Measurements from ENCODE around the gene C1orf87.

The C1orf87 gene

GRCh38 chr1:60073605-60074278, at the start of gene C1orf87:
TSS of gene C1orf87 (minus strand) at chr1:60073770. CDS start at chr1:60072643, 1,127 bp downstream.
- DNase-seq: no peak

DNA sequence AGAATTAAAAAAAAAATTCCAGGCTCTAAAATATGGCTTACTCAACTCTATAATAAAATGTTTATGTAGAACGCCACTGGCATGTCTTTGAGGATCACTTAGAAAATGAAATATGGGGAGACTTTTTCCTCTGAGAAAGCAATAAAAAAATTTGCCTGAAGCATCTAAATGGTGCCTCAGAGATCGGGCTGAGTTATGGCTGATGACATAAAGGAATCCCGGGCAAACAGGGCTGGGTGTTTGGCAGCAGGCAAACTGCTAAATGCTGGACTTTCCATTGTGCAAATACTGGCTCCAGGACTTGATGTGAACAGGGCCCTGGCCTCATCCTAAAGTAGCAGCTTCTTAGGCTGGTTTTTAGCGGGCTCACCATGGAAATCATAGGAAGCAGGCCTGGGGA, 44.5 kb upstream of the C1orf87 start:
- no peak for DNase-seq

DNA sequence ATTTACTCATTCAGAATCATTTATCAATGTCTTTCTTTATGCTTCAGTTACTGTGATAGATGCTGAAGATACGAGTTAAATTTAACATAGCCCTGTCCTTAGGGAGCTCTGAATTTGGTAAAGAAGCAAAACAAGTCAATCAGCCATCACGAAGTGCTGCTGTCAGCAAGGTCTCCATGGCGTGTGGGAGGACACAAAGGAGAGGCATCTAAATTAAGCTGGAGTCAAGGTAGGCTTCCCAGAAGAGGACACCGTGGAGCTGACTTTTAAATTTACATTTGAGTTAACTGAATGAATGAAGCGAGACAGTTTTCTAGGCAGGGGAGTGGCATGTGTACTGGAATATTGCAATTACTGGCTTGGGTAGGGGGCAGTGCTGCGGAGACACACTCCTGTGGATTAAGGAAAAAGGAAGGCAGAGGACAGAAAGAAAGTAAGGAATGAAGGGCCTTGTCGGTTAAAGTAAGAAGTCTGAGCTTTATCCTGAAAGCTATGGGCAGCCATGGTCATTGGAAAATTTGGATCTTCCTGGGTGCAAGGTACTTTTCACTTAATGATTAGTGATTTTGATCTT, 41.3 kb upstream of the C1orf87 start:
- no peak for DNase-seq

DNA sequence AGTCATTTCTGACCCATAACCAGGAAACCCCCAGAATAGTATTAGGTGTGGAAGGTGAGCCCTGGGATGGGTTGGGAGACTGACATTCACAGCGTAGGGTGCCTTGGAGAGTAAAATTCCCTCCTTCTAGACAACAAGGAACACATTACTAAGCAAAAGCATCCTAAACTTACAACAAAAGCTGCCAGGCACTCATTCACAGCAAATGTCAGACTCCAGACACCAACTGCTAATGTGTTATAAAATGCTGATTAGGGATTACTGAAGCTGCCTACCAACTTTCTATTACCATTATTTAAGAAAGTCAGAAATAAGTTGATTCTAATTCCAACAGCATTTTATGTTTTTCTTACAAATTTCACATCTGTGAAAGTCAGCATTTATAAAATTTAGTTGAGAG, 40.0 kb upstream of the C1orf87 start:
- DNase-seq: no peak

GRCh38 chr1:60113028-60113427, 39.5 kb upstream of the C1orf87 start:
- DNase-seq: no peak

GRCh38 chr1:60111716-60112115, 38.1 kb upstream of the C1orf87 start:
- DNase-seq: no peak

GRCh38 chr1:60111118-60111517, 37.5 kb upstream of the C1orf87 start:
- DNase-seq: no peak

- DNase-seq: no peak
These were observed 34.6 kb upstream of the C1orf87 start for GRCh38 chr1:60108196-60108595.

DNA sequence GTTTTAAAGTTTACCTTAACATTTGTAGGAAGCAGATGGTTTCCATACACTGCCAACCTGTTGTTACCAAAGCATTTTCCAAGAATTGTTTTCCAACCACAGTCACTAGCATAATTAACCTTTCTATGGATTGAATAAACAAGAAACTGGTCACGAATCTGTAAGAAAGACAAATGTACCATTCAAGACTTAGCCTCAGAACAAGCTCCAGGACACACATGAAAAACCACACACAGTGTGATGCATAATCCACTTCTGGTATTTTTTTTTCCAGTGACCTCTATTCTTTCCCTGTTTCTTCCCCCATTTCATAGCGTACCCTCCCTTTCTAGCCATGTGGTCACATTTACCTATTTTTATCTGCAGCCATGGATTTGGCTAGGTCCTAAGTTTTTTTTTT, 29.6 kb upstream of the C1orf87 start:
- no peak for DNase-seq

DNA sequence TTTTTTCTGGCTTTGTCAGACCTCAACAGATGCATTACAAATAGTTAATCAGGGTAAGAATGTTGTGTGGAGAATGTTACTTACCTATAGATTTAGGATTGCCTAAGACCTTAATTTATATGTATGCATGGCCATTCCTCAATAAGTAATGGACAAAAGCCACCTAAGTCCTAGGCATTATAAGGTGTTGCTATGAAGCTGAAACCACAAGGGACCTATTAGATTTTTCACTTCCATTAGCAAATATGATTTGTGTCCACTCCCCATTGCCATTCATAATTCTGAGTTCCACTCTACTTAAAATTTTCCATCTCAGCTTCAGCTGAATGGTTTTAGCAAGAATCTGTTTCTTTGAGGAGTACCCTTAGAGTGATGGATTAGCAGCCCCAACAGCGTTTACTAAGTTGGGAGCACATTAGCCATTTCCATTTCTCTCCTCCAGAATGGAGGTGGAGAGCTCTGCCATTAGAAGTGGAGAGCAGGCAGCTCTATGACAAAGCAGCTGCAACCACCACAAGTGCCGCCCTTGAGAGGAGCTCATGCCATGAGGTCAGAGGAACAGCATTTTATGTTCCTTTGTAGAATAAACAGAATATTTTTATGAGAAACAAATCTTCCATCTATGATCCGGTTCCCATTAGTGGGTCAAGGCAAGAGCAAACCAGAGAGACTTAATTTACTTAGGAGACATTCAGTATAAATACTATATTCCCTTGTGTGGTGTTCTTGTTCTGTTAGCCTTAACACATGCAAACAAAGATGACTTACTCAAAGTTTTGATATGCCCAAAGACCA, 28.9 kb upstream of the C1orf87 start:
- no peak for DNase-seq

DNA sequence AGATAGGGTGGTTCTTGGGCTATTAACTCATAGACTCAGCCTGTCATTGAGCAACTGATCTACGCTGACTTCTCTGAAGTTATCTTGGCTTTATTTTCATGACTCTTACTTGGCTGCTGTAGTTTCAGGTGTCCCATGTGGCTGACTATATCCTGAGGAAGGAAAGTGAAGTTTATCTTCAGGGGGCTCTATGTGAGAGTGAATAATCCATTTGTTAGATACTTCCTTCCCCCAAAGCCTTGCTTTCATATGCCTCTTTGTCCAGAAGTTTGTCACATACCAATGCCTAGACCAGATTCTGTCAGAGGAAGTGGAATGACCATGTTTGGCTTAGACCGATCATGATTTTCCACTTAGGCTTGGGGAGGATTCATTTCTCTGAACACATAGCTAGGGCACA, 27.9 kb upstream of the C1orf87 start:
- no peak for DNase-seq

DNA sequence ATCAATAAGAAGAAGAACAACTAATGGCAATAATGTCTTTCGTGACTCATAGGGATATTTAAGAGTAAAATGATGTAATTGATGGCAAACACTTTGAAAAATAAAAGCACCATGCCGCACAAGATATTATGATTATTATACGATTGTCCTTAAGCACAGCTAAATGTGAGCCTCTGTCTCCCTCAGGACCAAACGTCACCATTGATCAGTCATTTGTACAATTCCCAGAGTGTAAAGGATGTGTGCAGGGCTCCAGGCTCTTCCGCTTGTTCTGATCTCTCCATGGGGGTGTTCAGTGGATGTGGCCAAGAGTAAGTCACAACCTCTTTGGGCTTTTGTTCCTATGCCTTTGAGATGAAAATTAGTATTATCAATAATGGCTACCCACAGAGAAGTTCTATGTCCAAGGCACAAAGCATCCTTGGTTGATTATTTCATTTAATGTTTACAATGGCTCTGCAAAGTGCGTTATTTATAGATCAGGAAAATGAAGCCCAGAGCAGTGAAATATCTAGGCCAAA, 17.7 kb upstream of the C1orf87 start:
- DNase-seq: no peak

DNA sequence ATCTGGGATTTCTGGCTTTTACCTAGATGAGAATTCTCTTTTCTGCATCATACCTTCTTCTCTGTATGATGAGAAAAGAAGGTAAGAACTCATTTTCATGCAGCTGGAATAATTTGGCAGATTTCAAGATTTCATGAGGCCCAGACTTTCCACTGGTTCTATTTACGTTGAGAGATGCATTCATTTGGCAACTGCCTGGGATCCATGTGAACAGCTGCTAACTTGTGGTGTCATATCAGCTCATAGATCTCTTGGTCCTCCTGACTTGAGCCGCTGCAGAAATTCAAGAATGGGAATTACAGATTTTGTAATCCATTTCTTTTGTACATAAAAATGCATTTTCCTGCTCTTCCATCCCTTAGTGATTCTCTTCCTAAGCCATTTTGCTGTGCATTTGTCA, 17.1 kb upstream of the C1orf87 start:
- DNase-seq: no peak

- DNase-seq: no peak
These were observed 15.1 kb upstream of the C1orf87 start for GRCh38 chr1:60088620-60089155.

DNA sequence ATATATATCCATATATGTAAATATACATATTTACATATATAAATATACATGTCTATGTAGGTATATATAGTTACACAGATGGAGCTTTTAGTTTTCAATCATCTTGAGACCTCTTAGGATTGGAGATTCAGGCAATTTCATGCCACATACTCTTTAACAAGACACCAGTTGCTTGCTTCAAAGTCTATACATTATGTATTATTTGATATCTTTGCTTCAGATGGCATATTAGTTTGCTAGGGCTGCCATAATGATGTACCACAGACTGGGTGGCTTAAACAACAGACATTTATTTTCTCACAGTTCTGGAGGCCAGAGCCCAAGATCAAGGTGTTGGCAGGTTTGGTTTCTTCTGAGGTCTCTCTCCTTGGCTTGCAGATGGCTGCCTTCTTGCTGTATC, 14.1 kb upstream of the C1orf87 start:
- DNase-seq: no peak

DNA sequence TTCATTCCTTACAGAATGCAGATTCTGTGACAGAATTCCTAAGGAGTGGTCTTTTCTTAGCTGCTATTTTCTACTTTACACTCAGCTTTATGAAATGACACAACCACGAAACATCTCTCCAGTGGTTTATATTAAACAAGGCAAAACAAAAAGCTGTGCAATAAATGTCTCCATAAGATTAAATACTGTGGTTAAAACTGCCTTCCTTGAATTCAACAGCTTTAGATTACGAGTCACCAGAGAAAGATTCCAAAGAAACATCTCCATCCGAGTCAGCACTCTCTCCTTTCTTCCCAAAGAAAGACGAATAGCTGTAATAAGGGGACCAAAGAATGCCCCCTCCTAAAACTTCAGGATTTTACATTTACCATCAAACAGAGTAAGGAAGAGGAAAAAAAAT, 4.6 kb upstream of the C1orf87 start:
- DNase-seq: no peak

GRCh38 chr1:60071296-60071695, 2.3 kb downstream of the C1orf87 start:
- no peak for DNase-seq

- no peak for DNase-seq
These were observed 3.9 kb downstream of the C1orf87 start for GRCh38 chr1:60069691-60070090.

GRCh38 chr1:60068393-60069045, 5.1 kb downstream of the C1orf87 start:
- DNase-seq: no peak

GRCh38 chr1:60066001-60066400, 7.6 kb downstream of the C1orf87 start:
- DNase-seq: no peak

DNA sequence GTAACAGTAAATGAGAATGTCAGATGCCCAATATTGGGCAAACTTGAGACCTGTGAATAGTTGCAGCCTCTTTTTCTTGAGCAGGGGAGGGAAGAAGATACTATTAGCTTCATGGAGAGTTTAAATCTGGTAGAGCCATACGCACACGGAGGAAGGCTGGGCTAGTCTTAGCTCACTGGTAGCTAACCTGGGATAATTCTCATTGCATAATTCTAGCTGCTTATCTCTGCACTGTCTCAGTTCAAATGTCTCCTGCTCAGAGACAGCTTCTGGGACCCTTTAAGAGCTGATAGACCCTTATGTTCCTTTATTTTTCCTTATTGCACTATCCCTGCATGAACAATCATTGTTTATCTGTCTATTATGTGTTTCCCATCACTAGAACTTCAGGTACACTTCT, 8.4 kb downstream of the C1orf87 start:
- no peak for DNase-seq

DNA sequence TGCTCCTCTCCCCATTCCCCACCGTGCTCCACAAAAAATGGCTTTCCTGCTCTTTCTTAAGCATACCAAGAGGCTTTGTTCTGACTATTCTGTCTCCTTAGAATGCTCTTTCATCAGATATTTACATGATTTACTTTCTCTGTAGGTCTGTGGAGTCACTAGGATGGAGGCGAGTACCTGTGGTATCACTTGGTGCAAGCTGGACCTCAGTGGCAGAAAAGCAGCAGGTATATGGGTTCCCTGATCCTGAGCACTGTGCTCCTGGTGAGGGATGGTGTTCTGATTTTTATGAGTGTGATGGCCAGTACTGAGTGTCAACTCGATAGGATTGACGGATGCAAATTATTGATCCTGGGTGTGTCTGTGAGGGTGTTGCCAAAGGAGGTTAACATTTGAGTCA, 10.0 kb downstream of the C1orf87 start:
- no peak for DNase-seq

- DNase-seq: no peak
These were observed 14.1 kb downstream of the C1orf87 start for GRCh38 chr1:60059468-60059867.
